Mesodermal cell (in vitro differentiated cells): ENCODE measurements around the gene CCT3.

Experiments
- H3K27ac ChIP-seq: 2 replicates; pipeline ENCODE4 v1.7.0; 2013; ENCODE audit warnings: mild to moderate bottlenecking, low read depth, low read length, moderate library complexity; ENCODE audit not compliant: severe bottlenecking
- H3K36me3 ChIP-seq: 2 replicates; pipeline ENCODE4 v1.7.1; 2013; ENCODE audit warnings: mild to moderate bottlenecking, low read length, moderate library complexity; ENCODE audit not compliant: control insufficient read depth, insufficient read depth
- H3K4me1 ChIP-seq: one replicate; pipeline ENCODE4 v1.7.1; 2013; ENCODE audit warnings: mild to moderate bottlenecking, low read length; ENCODE audit not compliant: insufficient read depth, control insufficient read depth, poor library complexity, severe bottlenecking
- H3K4me3 ChIP-seq: 2 replicates; pipeline ENCODE4 v1.7.0; 2013; ENCODE audit warnings: low read length, control low read depth, mild to moderate bottlenecking; ENCODE audit not compliant: insufficient read depth, poor library complexity, severe bottlenecking; ENCODE audit errors: extremely low read depth
- H3K9me3 ChIP-seq: 2 replicates; pipeline ENCODE4 v1.7.1; 2013; ENCODE audit warnings: mild to moderate bottlenecking, low read length, moderate library complexity; ENCODE audit not compliant: control insufficient read depth
- WGBS, 2 experiments: methylation state at CpG; one replicate each; pipeline ENCODE4 v1.1.5; 2013; ENCODE audit warnings: missing lambda C conversion rate in 2 of 2; ENCODE audit not compliant: insufficient coverage in 2 of 2; 5-methylcytosine and 5-hydroxymethylcytosine counted together

CCT3 gene

GRCh38 chr1:156368157-156368658 lies 30.1 kb upstream of the CCT3 start:
- 83 to 100% methylated on average over 2 of the region's 7 CpGs for WGBS, 2 experiments
- Histone ChIP-seq H3K4me3 (no peak overlapping the region), H3K4me1 (peaks cover 23% of the 10 kb centered on the region), H3K9me3 (no peaks in the 10 kb centered on the region), H3K27ac (peak overlapping the region; percentile 47), H3K36me3 (no peaks in the 10 kb centered on the region)

- Histone ChIP-seq H3K9me3 (no peaks in the 10 kb centered on the region), H3K36me3 (no peaks in the 10 kb centered on the region), H3K27ac (peak overlapping the region; percentile 47), H3K4me1 (peaks cover 23% of the 10 kb centered on the region), H3K4me3 (no peak overlapping the region)
- 77 to 81% methylated on average over 7 to 9 of the region's 9 CpGs for WGBS, 2 experiments
Measured at GRCh38 chr1:156367383-156368156, 29.5 kb upstream of the CCT3 start.

GRCh38 chr1:156366378-156367166 lies 28.5 kb upstream of the CCT3 start:
- no peaks in the 10 kb centered on the region for H3K36me3 ChIP-seq
- no peaks in the 10 kb centered on the region for H3K9me3 ChIP-seq
- WGBS, 2 experiments, result 93 to 96% methylated on average over 5 of the region's 5 CpGs
- H3K4me3 ChIP-seq, result no peak overlapping the region
- H3K4me1 ChIP-seq, result peaks cover 16% of the 10 kb centered on the region
- H3K27ac ChIP-seq, result no peak overlapping the region

- Histone ChIP-seq H3K4me3 (no peak overlapping the region), H3K9me3 (no peaks in the 10 kb centered on the region), H3K27ac (no peak overlapping the region), H3K4me1 (peaks cover 14% of the 10 kb centered on the region), H3K36me3 (no peaks in the 10 kb centered on the region)
Measured at GRCh38 chr1:156365754-156366153, 27.7 kb upstream of the CCT3 start.

- 87 to 96% methylated on average over 9 of the region's 11 CpGs for WGBS, 2 experiments
- no peaks in the 10 kb centered on the region for H3K9me3 ChIP-seq
- no peaks in the 10 kb centered on the region for H3K36me3 ChIP-seq
- no peak overlapping the region for H3K27ac ChIP-seq
- H3K4me1 ChIP-seq, result no peaks in the 10 kb centered on the region
- H3K4me3 ChIP-seq, result no peak overlapping the region
Measured at GRCh38 chr1:156360534-156360933, 22.4 kb upstream of the CCT3 start.

- WGBS, 2 experiments, result 33 to 38% methylated on average over 6 of the region's 6 CpGs
- no peaks in the 10 kb centered on the region for H3K4me1 ChIP-seq
- no peaks in the 10 kb centered on the region for H3K36me3 ChIP-seq
- H3K4me3 ChIP-seq, result no peak overlapping the region
- no peaks in the 10 kb centered on the region for H3K9me3 ChIP-seq
- no peak overlapping the region for H3K27ac ChIP-seq
Measured at GRCh38 chr1:156359973-156360372, 21.9 kb upstream of the CCT3 start.

- 92 to 95% methylated on average over 3 of the region's 3 CpGs for WGBS, 2 experiments
Measured at GRCh38 chr1:156359249-156359648, 21.2 kb upstream of the CCT3 start.

GRCh38 chr1:156358641-156359040 lies 20.5 kb upstream of the CCT3 start:
- Histone ChIP-seq H3K4me1 (no peaks in the 10 kb centered on the region), H3K4me3 (no peak overlapping the region), H3K27ac (no peak overlapping the region), H3K36me3 (no peaks in the 10 kb centered on the region), H3K9me3 (no peaks in the 10 kb centered on the region)
- 100% methylated on average over 1 of the region's 1 CpG; no CpG with 5 or more reads in 1 of the 2 experiments for WGBS, 2 experiments

More at GRCh38 chr1:156359249-156359648, 21.2 kb upstream of the CCT3 start:
- H3K27ac ChIP-seq, result no peak overlapping the region
- H3K4me1 ChIP-seq, result no peaks in the 10 kb centered on the region
- H3K9me3 ChIP-seq, result no peaks in the 10 kb centered on the region
- no peak overlapping the region for H3K4me3 ChIP-seq
- no peaks in the 10 kb centered on the region for H3K36me3 ChIP-seq

GRCh38 chr1:156357977-156358376 lies 19.9 kb upstream of the CCT3 start:
- H3K4me3 ChIP-seq, result no peak overlapping the region
- no peak overlapping the region for H3K27ac ChIP-seq
- no peaks in the 10 kb centered on the region for H3K36me3 ChIP-seq
- H3K9me3 ChIP-seq, result no peaks in the 10 kb centered on the region
- no peaks in the 10 kb centered on the region for H3K4me1 ChIP-seq
- WGBS, 2 experiments, result 100% methylated on average over 1 of the region's 2 CpGs; no CpG with 5 or more reads in 1 of the 2 experiments

- Histone ChIP-seq H3K36me3 (no peaks in the 10 kb centered on the region), H3K27ac (no peak overlapping the region), H3K4me3 (no peak overlapping the region), H3K4me1 (no peaks in the 10 kb centered on the region), H3K9me3 (no peaks in the 10 kb centered on the region)
- 15 to 23% methylated on average over 12 to 17 of the region's 22 CpGs for WGBS, 2 experiments
Measured at GRCh38 chr1:156356875-156357534, 18.9 kb upstream of the CCT3 start.
